NCI-H345 (cell line): ENCODE measurements around the gene CCL24.
"Not testable (repeated sequence)": the region's sequence is repeated elsewhere in the genome, so short reads cannot be mapped to it uniquely, and the experiment has no call there.

Experiments
- DNase-seq: peaks from one replicate; lab custom pipeline; 2025; lab: John Stamatoyannopoulos, UW

CCL24 gene

GRCh38 chr7:75819711-75820110 lies 6.1 kb upstream of the CCL24 start:
- no peak for DNase-seq

DNA sequence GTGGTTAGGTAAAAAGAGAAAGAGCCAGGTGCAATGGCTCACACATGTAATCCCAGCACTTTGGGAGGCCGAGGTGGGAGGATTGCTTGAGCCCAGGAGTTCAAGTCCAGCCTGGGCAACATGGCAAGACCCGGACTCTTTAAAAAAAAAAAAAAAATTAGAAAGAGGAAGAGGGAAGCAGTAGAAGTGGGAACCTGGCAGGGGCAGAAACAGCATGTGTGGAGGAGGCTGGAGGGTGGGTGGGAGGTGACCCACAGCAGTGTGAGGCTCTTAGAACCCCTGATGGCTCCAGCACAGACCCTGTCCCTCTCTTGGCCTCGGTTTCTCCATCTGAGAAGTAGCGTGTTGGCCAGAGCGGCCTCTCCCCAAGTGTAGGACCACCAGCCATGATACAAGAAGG lies 4.9 kb upstream of the CCL24 start:
- DNase-seq = no peak

- no peak for DNase-seq
These were observed 3.5 kb upstream of the CCL24 start for GRCh38 chr7:75817116-75817515.

- no peak for DNase-seq
These were observed 1.9 kb upstream of the CCL24 start for GRCh38 chr7:75815418-75816064.

- no peak for DNase-seq
These were observed 871 bp upstream of the CCL24 start for GRCh38 chr7:75814407-75814947.

DNA sequence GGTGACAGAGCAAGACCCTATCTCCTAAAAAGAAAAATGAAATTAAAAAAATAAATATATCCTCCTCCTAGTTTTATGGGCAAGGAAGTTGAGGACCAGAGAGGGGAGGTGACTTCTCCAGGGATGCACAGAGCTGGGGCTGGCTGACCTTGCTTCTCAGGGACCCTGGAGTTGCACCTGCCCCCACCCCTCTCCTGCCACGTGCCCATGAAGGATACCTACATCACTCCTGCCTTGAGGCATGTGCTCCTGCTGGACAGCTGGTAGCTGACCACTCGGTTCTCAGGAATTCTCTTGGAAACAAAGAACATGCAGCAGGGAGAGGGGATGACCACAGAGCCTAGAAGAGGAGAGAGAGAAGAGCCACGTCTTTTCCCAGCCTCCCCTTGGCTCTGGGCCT lies 522 bp downstream of the CCL24 start:
- DNase-seq = no peak

- no peak for DNase-seq
These were observed 1.5 kb downstream of the CCL24 start for GRCh38 chr7:75811894-75812678.

DNA sequence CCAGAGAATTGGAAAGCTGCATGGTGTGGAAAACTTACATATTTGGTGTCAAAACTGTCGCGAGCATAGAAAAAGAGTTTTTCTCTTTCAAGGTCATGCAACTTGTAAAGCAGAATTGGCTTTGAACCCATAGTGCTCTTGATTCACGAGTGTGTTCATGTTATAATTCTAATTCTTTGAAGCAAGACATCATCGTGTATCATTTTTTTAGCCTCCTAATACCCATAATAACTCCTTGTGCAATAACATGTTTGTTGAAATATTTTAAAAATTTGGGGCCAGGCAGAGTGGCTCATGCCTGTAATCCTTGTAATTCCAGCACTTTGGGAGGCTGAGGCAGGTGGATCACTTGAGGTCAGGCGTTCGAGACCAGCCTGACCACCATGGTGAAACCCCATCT lies 4.2 kb downstream of the CCL24 start:
- DNase-seq = no peak

DNA sequence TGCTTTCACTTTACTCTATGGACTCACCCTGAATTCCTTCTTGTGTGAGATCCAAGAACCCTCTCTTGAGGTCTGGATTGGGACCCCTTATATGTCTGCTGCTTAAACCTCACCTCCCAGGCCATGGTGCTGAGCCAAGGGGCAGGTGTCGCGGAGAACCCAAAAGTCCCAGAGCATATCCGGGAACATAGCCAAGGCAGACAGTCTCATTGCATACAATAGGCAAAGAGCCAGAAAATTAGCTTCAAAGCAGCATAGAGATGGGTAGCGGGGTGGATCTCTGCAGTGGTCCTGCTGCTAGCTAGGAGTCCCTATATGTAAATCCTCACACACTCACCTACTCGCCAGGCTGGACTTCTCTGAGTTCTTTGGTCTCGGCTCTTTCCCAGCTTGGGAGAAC lies 5.5 kb downstream of the CCL24 start:
- DNase-seq = peak; percentile 77

GRCh38 chr7:75807452-75807851 lies 6.2 kb downstream of the CCL24 start:
- DNase-seq = no peak

DNA sequence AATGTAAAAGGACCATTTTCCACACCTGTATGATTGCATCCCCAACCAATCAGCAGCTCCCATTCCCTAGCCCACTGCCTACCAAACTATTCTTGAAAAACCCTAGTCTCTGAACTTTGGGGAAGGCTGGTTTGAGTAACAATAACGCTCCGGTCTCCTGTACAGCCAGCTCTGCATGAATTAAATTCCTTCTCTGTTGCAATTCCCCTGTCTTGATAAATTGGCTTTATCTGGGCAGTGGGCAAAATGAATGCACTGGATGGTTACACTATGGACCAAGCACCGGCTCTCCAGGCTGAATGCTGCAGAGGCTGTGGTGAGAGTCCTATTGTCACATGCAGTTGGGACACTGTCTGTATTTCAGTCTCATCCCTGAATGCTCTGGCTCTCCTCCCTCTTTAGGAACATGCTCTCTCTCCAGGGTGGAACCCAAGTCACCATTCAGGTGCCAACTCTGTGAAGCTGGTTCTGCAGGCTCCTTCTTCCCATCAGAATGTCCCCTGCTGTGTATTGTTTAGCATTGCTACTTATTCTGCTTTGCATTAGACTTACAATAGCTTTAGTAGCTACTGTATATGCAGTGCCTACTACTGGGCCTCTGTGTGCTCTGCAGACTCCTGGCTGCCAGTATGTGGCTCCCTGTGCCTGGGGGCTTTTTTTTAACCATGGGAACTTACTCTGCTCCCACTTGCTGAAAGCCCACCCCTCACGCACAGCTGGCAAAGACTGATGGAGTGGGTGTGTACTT lies 6.9 kb downstream of the CCL24 start:
- no peak for DNase-seq

DNA sequence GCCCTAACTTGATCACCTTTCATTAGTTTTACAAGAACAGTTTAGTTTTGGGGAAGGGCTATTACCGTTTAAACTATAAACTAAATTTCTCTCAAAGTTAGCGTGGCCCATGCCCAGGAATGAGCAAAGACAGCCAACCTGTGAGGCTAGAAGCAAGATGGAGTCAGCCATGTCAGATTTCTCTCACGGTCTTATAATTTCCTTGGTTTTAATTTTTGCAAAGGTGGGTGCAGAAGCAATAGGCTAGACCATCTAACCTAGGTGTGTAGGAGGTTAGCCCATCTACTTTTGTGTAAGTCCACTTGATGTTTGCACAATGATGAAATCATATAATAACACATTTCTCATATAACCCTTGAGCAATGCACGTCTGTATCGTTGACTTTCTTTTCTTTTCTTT lies 8.9 kb downstream of the CCL24 start:
- no peak for DNase-seq

DNA sequence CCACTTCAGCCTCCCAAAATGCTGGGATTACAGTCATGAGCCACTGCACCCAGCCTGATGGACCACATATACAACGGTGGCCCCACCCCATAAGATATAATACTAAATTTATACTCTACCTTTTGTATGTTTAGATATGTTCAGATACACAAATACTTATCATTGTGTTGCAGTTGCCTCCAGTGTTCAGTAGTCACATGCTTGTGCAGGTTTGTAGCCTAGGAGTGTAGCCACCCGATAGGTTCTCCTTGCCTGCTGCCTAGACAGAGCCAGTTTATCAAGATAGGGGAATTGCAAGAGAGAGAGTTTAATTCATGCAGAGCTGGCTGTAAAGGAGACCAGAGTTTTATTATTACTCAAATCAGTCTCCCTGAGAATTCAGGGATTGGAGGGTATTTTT lies 9.6 kb downstream of the CCL24 start:
- no peak for DNase-seq

DNA sequence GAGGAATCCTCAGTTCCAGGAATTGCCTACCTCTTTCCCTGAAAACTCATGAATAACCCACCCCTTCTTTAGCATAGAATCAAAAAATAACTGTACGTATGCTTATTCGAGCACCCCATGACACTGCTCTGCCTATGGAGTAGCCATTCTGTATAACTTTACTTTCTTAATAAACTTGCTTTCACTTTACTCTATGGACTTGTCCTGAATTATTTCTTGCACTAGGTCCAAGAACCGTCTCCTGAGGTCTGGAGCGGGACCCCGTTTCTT lies 11.1 kb downstream of the CCL24 start:
- no peak for DNase-seq

- DNase-seq = no peak
These were observed 14.8 kb downstream of the CCL24 start for GRCh38 chr7:75798770-75799169.

DNA sequence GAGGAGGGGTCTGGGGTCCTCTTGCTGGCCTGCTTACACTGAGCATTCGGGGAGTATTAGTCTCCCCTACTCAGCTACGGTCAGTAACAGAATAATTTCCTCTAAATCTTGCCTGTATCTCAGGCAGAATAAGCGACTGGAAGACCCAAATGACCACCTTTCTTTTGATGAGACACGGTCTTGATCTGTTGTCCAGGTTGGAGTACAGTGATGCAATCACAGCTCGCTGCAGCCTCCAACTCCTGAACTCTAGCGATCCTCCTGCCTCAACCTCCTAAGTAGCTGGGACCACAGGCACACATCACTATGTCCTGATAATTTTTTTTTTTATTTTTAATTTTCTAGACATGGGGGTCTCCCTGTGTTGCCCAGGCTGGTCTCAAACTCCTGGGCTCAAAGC lies 17.2 kb downstream of the CCL24 start:
- no peak for DNase-seq

GRCh38 chr7:75795831-75796285 lies 17.7 kb downstream of the CCL24 start:
- DNase-seq = no peak

- DNase-seq = no peak
These were observed 19.9 kb downstream of the CCL24 start for GRCh38 chr7:75793676-75794075.

GRCh38 chr7:75792567-75792966 lies 21.0 kb downstream of the CCL24 start:
- DNase-seq = not testable (repeated sequence)

GRCh38 chr7:75789361-75789924 lies 24.2 kb downstream of the CCL24 start:
- no peak for DNase-seq

- DNase-seq = not testable (repeated sequence)
These were observed 25.3 kb downstream of the CCL24 start for GRCh38 chr7:75788154-75788847.

GRCh38 chr7:75783058-75783457 lies 30.5 kb downstream of the CCL24 start:
- DNase-seq = not testable (repeated sequence)
